Suprapubic skin (tissue), 4 donors: Measurements from ENCODE around the gene NFATC2.

ENCODE experiments used
- EP300 ChIP-seq: sonication (generic); formaldehyde crosslinking; IDR thresholded peaks from one replicate; pipeline ENCODE4 v1.6.1; 2017; ENCODE audit warnings: antibody characterized with exemption
- POLR2A ChIP-seq, 2 donors: fragments of 450-650 bp; IDR thresholded peaks; one replicate each; pipeline ENCODE4 v1.6.1; 2017; ENCODE audit warnings: antibody characterized with exemption in 2 of 2, mild to moderate bottlenecking in 2 of 2, moderate library complexity in 2 of 2
- POLR2AphosphoS5 ChIP-seq, 3 donors: sonication (generic); formaldehyde crosslinking; IDR thresholded peaks; one replicate each; pipeline ENCODE4 v1.6.1; 2017; ENCODE audit warnings: antibody characterized with exemption in 3 of 3
- TF ChIP-seq, protein P1 (sequence below), 2 donors: fragments of 200-600 bp in 1 of 2; fragments of 450-650 bp in 1 of 2; sonication (generic) in 1 of 2; IDR thresholded peaks; one replicate each; pipeline ENCODE4 v1.5.1; 2016 to 2019; ENCODE audit warnings: antibody characterized with exemption in 2 of 2, mild to moderate bottlenecking in 1 of 2, moderate library complexity in 1 of 2

DNA sequence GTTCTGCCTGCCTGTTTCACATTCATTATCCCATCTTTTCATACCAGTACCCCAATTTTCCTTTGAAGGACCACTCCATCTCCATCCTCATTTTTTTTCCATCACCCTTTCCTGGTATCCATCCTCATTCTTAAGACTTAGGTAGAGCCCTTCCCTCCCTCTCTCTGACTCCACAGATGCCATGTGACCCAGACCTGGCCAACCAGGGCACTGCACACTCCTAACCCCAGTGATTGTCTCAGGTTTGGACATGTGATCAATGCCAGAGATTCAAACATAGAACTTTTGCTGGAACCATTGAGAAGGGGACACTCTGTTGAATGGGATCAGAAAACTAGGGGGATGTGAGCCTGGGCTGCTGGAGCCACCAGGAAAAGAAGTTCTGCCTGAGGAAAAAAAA lies 39.1 kb upstream of the NFATC2 start:
- TF ChIP-seq, protein P1, sequence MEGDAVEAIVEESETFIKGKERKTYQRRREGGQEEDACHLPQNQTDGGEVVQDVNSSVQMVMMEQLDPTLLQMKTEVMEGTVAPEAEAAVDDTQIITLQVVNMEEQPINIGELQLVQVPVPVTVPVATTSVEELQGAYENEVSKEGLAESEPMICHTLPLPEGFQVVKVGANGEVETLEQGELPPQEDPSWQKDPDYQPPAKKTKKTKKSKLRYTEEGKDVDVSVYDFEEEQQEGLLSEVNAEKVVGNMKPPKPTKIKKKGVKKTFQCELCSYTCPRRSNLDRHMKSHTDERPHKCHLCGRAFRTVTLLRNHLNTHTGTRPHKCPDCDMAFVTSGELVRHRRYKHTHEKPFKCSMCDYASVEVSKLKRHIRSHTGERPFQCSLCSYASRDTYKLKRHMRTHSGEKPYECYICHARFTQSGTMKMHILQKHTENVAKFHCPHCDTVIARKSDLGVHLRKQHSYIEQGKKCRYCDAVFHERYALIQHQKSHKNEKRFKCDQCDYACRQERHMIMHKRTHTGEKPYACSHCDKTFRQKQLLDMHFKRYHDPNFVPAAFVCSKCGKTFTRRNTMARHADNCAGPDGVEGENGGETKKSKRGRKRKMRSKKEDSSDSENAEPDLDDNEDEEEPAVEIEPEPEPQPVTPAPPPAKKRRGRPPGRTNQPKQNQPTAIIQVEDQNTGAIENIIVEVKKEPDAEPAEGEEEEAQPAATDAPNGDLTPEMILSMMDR (IDR thresholded peaks at IDR 0.05), result no peak
- no peak for TF ChIP-seq POLR2A (IDR thresholded peaks at IDR 0.05)
- TF ChIP-seq POLR2AphosphoS5 (IDR thresholded peaks at IDR 0.05), result no peak
- no peak for TF ChIP-seq EP300
